Mesothelial cell of epicardium (in vitro differentiated cells): ENCODE measurements around the gene SDC1. TPM values are rescaled to one million over a fixed set of nuclear protein-coding genes. Genes with fewer than 3 reads are reported as not detected.

Source experiments
- DNase-seq, 2 experiments: peaks; one replicate each; pipeline ENCODE4 v3.0.0; 2021; ENCODE audit warnings: low spot score in 2 of 2; ENCODE audit not compliant: unreplicated experiment in 2 of 2
- H3K27ac Mint-ChIP-seq: 2 replicates; pipeline ENCODE4 v1.8.0; 2021; ENCODE audit warnings: mixed read lengths
- H3K27me3 Mint-ChIP-seq: 2 replicates; pipeline ENCODE4 v1.8.0; 2021; ENCODE audit warnings: low read depth, mixed read lengths
- H3K36me3 Mint-ChIP-seq: 2 replicates; pipeline ENCODE4 v1.8.0; 2021; ENCODE audit warnings: mixed read lengths
- H3K4me1 Mint-ChIP-seq: 2 replicates; pipeline ENCODE4 v1.8.0; 2021; ENCODE audit warnings: mixed read lengths
- H3K4me3 Mint-ChIP-seq: 2 replicates; pipeline ENCODE4 v1.8.0; 2021; ENCODE audit warnings: mild to moderate bottlenecking, moderate library complexity, mixed read lengths
- H3K9me3 Mint-ChIP-seq: 2 replicates; pipeline ENCODE4 v1.8.0; 2021; ENCODE audit warnings: mixed read lengths
- CTCF ChIP-seq: fragments of 200-600 bp; sonication (generic); IDR thresholded peaks from one replicate; pipeline ENCODE4 v1.5.0; 2021; ENCODE audit warnings: antibody characterized with exemption; ENCODE audit not compliant: unreplicated experiment
- total RNA-seq: library from RNA; stranded (reverse); gene quantifications from 3 replicates; pipeline ENCODE4 v1.2.1, GENCODE V29; 2021

The SDC1 gene
- total RNA-seq, 1 donor from 2014 or later, result 50.7 TPM

DNA sequence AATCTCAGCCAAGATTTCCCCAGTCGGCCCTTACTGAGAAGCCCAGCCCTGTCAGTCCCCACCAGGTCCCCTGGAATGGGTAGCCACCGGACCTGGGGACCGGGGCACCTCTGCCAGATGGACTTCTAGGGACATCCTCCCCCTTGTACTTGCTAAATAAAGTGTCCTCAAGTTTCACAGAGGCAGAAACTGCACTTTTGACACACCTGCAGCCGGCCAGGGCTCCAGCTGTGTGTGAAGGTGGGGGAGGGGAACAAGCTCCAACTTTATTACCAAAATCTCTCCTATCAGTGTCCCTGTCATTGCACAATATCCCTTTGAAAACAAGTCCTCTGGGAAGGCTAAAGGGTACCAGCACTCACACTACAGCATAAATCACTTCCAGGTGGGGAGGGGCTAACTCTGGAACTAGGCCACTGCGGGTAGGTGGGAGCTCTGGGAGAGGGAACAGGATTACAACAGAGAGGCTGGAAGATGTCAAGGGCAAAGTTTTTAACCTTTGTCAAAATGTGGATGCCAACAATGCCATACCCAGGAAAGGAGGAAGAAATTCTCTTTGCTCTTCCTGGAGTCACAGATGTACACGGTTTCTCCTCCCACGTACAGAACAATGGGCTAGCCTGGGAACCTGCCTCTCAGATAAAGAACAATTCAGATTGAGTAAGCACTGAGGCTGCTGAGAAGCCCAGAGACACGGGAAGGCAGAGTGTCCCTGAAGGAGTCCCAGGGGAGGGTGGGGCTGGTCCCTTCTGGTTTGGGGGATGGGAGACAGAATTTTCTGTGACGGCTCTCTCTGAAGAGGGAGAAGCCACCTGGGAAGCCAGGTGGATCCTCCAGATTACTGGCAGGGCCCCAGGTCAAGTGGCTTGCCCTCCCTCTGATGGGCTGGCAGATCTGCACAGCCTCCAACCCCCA is 11.0 kb downstream of the SDC1 start:
- H3K4me3 Mint-ChIP-seq, result no peak overlapping the region
- H3K27me3 Mint-ChIP-seq, result no peaks in the 10 kb centered on the region
- no peak for TF ChIP-seq CTCF
- DNase-seq, result no peak
- H3K4me1 Mint-ChIP-seq, result peaks cover 33% of the 10 kb centered on the region
- H3K27ac Mint-ChIP-seq, result peak overlapping the region; percentile 88
- H3K36me3 Mint-ChIP-seq, result no peaks in the 10 kb centered on the region
- H3K9me3 Mint-ChIP-seq, result no peaks in the 10 kb centered on the region

DNA sequence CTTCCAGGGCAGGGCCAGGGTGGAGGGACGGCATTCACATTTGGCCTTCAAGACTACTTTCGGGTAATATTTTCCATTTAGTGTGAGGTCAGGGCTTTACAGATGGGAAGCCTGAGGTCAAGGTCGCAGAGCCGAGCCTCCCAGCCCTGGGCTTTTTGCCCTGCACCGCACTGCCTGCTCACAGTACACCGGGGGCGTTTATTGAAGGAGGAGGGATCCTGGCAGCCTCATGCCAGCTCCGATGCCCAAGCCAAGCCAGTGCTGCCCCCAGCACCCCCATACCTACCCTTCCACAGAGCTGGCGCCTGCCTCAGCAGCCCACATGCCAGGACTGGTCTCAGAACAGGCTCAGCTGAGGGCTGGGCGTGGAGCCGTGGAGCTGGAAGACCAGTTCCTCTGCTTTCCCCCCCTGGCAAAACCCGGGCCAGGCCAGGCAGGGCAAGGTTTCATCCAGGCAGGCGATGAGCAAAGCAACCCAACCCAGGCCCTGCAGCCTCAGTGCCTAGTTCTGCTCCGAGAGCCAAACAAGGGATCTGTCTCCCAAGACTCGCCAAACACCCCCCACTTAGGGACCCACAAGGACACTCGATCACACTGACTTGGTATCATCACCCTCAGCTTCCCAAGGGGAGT is 11.9 kb downstream of the SDC1 start:
- Mint-ChIP-seq H3K27me3 (no peaks in the 10 kb centered on the region), H3K4me3 (no peak overlapping the region), H3K36me3 (no peaks in the 10 kb centered on the region), H3K27ac (peak overlapping the region; percentile 88), H3K9me3 (no peaks in the 10 kb centered on the region), H3K4me1 (peaks cover 40% of the 10 kb centered on the region)
- TF ChIP-seq CTCF, result no peak
- DNase-seq, result peak in 1 of 2 experiments; percentile 44

DNA sequence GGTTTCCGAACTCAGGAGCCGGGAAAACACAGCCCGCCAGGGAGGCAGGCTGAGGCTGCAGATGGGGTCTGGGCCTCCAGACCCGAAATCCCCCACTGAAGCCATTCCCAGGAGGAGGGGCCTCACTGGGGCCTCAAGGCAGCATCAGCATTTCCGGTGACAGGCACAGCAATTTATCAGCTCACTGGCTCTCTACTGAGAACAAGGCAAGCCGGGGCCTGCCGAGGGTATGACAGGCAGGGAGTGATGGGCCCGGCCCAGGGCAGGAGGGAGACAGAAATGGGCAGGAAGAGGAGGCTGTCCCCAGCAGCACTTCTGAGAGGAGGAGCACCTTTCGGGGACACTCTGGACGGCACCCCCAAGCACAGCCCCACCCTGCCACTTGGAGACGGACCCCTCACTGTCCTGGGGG is 12.5 kb downstream of the SDC1 start:
- Mint-ChIP-seq H3K4me1 (peaks cover 45% of the 10 kb centered on the region), H3K27me3 (no peaks in the 10 kb centered on the region), H3K4me3 (peak overlapping the region; percentile 13), H3K9me3 (no peaks in the 10 kb centered on the region), H3K36me3 (no peaks in the 10 kb centered on the region), H3K27ac (peak overlapping the region; percentile 88)
- DNase-seq, result peak; percentile 53 to 68
- no peak for TF ChIP-seq CTCF

DNA sequence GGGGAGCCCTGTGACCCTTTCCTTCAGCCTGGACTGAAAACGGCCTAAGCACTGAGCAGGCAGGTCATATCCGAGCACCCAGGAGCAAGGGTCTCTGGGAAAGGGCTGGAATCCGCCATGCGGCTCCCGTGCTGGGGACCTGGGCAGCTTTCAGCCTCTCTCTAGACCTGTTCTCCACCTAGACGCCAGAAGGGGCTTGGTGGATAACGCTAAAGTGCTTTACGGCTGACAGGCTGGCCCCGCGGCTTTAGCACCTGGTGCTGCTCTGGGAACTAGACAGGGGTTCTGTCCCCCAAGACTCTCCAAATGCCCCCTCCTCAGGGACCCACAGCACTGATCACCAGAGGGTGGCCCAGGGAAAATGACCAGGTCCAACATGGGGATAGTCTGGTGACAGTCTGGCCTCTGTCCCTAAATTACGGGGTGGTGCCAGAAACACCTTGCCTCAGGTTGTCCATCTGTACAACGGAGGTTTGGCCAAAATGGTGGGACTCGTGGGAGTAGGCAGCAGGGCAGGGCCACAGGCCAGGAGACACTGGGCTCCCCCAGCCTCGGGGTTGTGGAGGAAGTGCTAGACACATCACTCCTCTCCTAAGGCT is 13.0 kb downstream of the SDC1 start:
- H3K4me3 Mint-ChIP-seq, result no peak overlapping the region
- no peaks in the 10 kb centered on the region for H3K9me3 Mint-ChIP-seq
- peaks cover 47% of the 10 kb centered on the region for H3K4me1 Mint-ChIP-seq
- H3K27ac Mint-ChIP-seq, result peak overlapping the region; percentile 88
- TF ChIP-seq CTCF, result no peak
- no peaks in the 10 kb centered on the region for H3K36me3 Mint-ChIP-seq
- no peaks in the 10 kb centered on the region for H3K27me3 Mint-ChIP-seq
- DNase-seq, result no peak

DNA sequence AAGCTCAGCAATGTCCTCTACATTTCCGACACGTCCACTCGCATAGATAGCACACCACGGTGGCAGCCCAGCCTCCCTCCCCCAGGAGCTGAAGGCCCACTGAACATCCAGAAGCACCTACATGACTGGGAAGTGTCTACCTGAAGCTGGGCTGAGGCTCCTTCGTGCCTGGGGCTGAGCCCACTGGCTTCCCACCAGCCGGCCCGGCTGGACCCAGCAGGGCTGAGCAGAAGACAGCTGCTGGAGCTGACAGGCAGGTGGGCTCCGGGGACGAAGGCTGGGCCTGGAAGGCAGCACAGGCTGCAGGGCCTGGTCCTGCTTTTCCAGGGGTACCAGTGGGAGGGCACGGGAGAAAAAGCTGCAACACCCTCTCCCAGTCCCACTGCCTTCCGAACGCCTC is 13.5 kb downstream of the SDC1 start:
- H3K27me3 Mint-ChIP-seq, result no peaks in the 10 kb centered on the region
- no peaks in the 10 kb centered on the region for H3K9me3 Mint-ChIP-seq
- no peak for TF ChIP-seq CTCF
- H3K4me1 Mint-ChIP-seq, result peaks cover 51% of the 10 kb centered on the region
- H3K27ac Mint-ChIP-seq, result peak overlapping the region; percentile 88
- H3K36me3 Mint-ChIP-seq, result no peaks in the 10 kb centered on the region
- DNase-seq, result no peak
- H3K4me3 Mint-ChIP-seq, result no peak overlapping the region
